Colonic mucosa (tissue), 4 donors: Measurements from ENCODE around the gene NOTCH2. TPM values are rescaled to one million over a fixed set of nuclear protein-coding genes. Genes with fewer than 3 reads are reported as not detected.

Source experiments
- DNase-seq: peaks from one replicate; pipeline ENCODE4 v3.0.0-alpha.2; 2020
- H3K27ac ChIP-seq: fragments of 200-600 bp; one replicate; pipeline ENCODE4 v1.8.0; 2021
- H3K27me3 ChIP-seq: fragments of 200-600 bp; one replicate; pipeline ENCODE4 v1.8.0; 2021
- H3K36me3 ChIP-seq: fragments of 200-600 bp; one replicate; pipeline ENCODE4 v1.8.0; 2021
- H3K4me1 ChIP-seq: fragments of 200-600 bp; one replicate; pipeline ENCODE4 v1.8.0; 2021; ENCODE audit warnings: mild to moderate bottlenecking
- H3K4me3 ChIP-seq: fragments of 200-600 bp; one replicate; pipeline ENCODE4 v1.8.0; 2021
- H3K9ac ChIP-seq, 2 donors: one replicate each; pipeline ENCODE4 v1.7.0; 2013; ENCODE audit warnings: control low read depth in 2 of 2, low read depth in 2 of 2, low read length in 2 of 2
- H3K9me3 ChIP-seq: fragments of 200-600 bp; one replicate; pipeline ENCODE4 v1.8.0; 2021
- intact Hi-C: fragments of 100-400 bp; cut with DNase I; formaldehyde crosslinking; loops from one replicate; pipeline ENCODE4 v1.14.1; 2022
- total RNA-seq, 2 donors: library from RNA; stranded (reverse); fragmentation: NEBNext Ultra II Directional in 1 of 2; extraction: Animal tissue kit (Norgen Biotek cat#: 25700) in 1 of 2; gene quantifications; one replicate each; pipeline ENCODE4 v1.2.1, GENCODE V29; 2021
- TF ChIP-seq, protein P1 (sequence below): fragments of 200-600 bp; IDR thresholded peaks from one replicate; pipeline ENCODE4 v1.8.0; 2022; ENCODE audit warnings: antibody characterized with exemption, mild to moderate bottlenecking
- donor health status: healthy.
- donor health status: DM: no; HTN: no; CAD: no.
- donor health status: DM: no; HTN: no; CAD: no.

NOTCH2 gene
- total RNA-seq, 2 donors from 2014 or later, result 53.0 to 69.6 TPM

DNA sequence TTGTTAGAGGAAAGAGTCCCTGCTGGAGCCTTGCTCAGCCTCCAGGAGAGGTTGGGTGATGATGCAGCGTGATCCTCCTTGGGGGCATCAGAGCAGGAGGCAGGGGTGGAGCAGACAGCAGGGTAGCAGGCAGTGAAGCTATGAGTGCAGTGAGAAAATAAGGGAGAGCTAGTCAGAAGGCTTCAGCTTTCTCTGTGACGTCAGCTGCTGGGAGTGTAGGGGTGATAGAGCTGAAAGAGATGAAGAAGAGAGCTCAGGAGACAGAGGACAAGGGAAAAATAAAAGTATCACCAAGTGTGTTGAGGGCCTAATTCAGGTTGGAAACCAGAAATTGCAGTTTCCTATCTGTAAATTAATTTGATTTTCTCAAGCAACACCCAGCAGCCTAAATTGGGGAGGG lies 170.9 kb downstream of the NOTCH2 start:
- Histone ChIP-seq H3K9me3 (no peaks in the 10 kb centered on the region), H3K4me3 (no peak overlapping the region), H3K4me1 (no peaks in the 10 kb centered on the region), H3K27me3 (no peaks in the 10 kb centered on the region), H3K27ac (no peak overlapping the region), H3K9ac (no peak overlapping the region), H3K36me3 (no peaks in the 10 kb centered on the region)
- intact Hi-C loops, result no loop called here
- TF ChIP-seq, protein P1, sequence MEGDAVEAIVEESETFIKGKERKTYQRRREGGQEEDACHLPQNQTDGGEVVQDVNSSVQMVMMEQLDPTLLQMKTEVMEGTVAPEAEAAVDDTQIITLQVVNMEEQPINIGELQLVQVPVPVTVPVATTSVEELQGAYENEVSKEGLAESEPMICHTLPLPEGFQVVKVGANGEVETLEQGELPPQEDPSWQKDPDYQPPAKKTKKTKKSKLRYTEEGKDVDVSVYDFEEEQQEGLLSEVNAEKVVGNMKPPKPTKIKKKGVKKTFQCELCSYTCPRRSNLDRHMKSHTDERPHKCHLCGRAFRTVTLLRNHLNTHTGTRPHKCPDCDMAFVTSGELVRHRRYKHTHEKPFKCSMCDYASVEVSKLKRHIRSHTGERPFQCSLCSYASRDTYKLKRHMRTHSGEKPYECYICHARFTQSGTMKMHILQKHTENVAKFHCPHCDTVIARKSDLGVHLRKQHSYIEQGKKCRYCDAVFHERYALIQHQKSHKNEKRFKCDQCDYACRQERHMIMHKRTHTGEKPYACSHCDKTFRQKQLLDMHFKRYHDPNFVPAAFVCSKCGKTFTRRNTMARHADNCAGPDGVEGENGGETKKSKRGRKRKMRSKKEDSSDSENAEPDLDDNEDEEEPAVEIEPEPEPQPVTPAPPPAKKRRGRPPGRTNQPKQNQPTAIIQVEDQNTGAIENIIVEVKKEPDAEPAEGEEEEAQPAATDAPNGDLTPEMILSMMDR, result no peak
- no peak for DNase-seq

GRCh38 chr1:119896303-119896702 lies 173.2 kb downstream of the NOTCH2 start, which contains the start of gene ADAM30:
TSS of gene ADAM30 (minus strand) at chr1:119896515. CDS start at chr1:119896336, 179 bp downstream.
- TF ChIP-seq, protein P1, result no peak
- H3K9me3 ChIP-seq, result no peaks in the 10 kb centered on the region
- no peaks in the 10 kb centered on the region for H3K27me3 ChIP-seq
- no peak within 1 kb of the TSS for H3K27ac ChIP-seq
- no peaks in the 10 kb centered on the region for H3K36me3 ChIP-seq
- no peak for DNase-seq
- H3K9ac ChIP-seq, result no peak within 1 kb of the TSS
- intact Hi-C loops, result no loop called here
- H3K4me1 ChIP-seq, result no peaks in the 10 kb centered on the region
- H3K4me3 ChIP-seq, result no peak within 1 kb of the TSS

- TF ChIP-seq, protein P1, result no peak
- H3K36me3 ChIP-seq, result no peaks in the 10 kb centered on the region
- DNase-seq, result no peak
- H3K9me3 ChIP-seq, result no peaks in the 10 kb centered on the region
- H3K27me3 ChIP-seq, result no peaks in the 10 kb centered on the region
- H3K27ac ChIP-seq, result no peak overlapping the region
- H3K4me3 ChIP-seq, result no peak overlapping the region
- no peaks in the 10 kb centered on the region for H3K4me1 ChIP-seq
- no peak overlapping the region for H3K9ac ChIP-seq
- intact Hi-C loops, result no loop called here
Measured at GRCh38 chr1:119895102-119895501, 174.4 kb downstream of the NOTCH2 start.

GRCh38 chr1:119893827-119894700 lies 175.4 kb downstream of the NOTCH2 start:
- H3K9ac ChIP-seq, result no peak overlapping the region
- no peaks in the 10 kb centered on the region for H3K4me1 ChIP-seq
- no peak for DNase-seq
- TF ChIP-seq, protein P1, result no peak
- H3K27ac ChIP-seq, result no peak overlapping the region
- intact Hi-C loops, result no loop called here
- H3K4me3 ChIP-seq, result no peak overlapping the region
- H3K36me3 ChIP-seq, result no peaks in the 10 kb centered on the region
- no peaks in the 10 kb centered on the region for H3K9me3 ChIP-seq
- H3K27me3 ChIP-seq, result no peaks in the 10 kb centered on the region

- H3K4me3 ChIP-seq, result no peak overlapping the region
- no peak overlapping the region for H3K27ac ChIP-seq
- H3K9ac ChIP-seq, result no peak overlapping the region
- H3K27me3 ChIP-seq, result no peaks in the 10 kb centered on the region
- intact Hi-C loops, result no loop called here
- H3K4me1 ChIP-seq, result no peaks in the 10 kb centered on the region
- DNase-seq, result no peak
- no peaks in the 10 kb centered on the region for H3K36me3 ChIP-seq
- no peaks in the 10 kb centered on the region for H3K9me3 ChIP-seq
- TF ChIP-seq, protein P1, result no peak
Measured at GRCh38 chr1:119893238-119893791, 176.1 kb downstream of the NOTCH2 start.
